K562 (cell line): ENCODE data around the gene SPTLC3. TPM values are rescaled to one million over a fixed set of nuclear protein-coding genes. Genes with fewer than 3 reads are reported as not detected.

Experiments
- ATAC-seq: fragments of 200-7000 bp; cut with Tn5 transposase; 3 replicates; pipeline ENCODE4 v1.9.1; 2020; ENCODE audit warnings: moderate library complexity
- BruUV-seq: library from RNA; stranded (reverse); fragments of 400-500 nt; replicated peaks from 2 replicates; lab custom pipeline; 2021; lab: Mats Ljungman, UMichigan
- CTCF ChIA-PET: fragments of 300-600 bp; formaldehyde crosslinking; extraction: SDS; loops from one replicate; lab custom pipeline; 2021; ENCODE audit warnings: low intra/inter-chr PET ratio; lab: Yijun Ruan, JAX
- POLR2A ChIA-PET: fragments of 300-600, 350-650 bp; sonication (Branson Sonifier 250); formaldehyde crosslinking; extraction: SDS; loops from one replicate; lab custom pipeline; 2021; ENCODE audit warnings: antibody characterized with exemption, inconsistent platforms; lab: Yijun Ruan, JAX
- DNase-seq, 4 experiments: peaks; one replicate each; pipeline versions ENCODE4 v3.0.0 to v3.0.0-alpha.2; 2011 to 2018; ENCODE audit warnings: low spot score in 3 of 4, mixed read lengths in 3 of 4; ENCODE audit errors: extremely low read depth in 1 of 4
- FAIRE-seq: peaks from 2 replicates; lab custom pipeline; 2011; peaks lifted over from hg19 to GRCh38; lab: Jason Lieb, UNC
- H2AFZ ChIP-seq: 2 replicates; pipeline ENCODE4 v1.6.0; 2011; ENCODE audit warnings: low read depth, low read length, control low read depth, inconsistent platforms
- H3K27ac ChIP-seq: fragments of 200-600 bp; 3 replicates; pipeline ENCODE4 v1.8.0; 2011; ENCODE audit warnings: low read depth, mild to moderate bottlenecking, control low read depth, inconsistent platforms, low read length, moderate library complexity, mixed read lengths; ENCODE audit errors: extremely low read depth
- H3K27me3 ChIP-seq, 2 experiments: fragments of 300-600 bp in 1 of 2; 2 replicates in 1 of 2; 3 replicates in 1 of 2; pipeline versions ENCODE4 v1.6.0 to v1.8.0; 2011; ENCODE audit warnings: inconsistent platforms in 2 of 2, low read length in 2 of 2, mild to moderate bottlenecking in 1 of 2, mixed read lengths in 1 of 2, moderate library complexity in 1 of 2; ENCODE audit not compliant: control insufficient read depth in 2 of 2, insufficient read depth in 2 of 2
- H3K36me3 ChIP-seq: fragments of 300-600 bp; 3 replicates; pipeline ENCODE4 v1.8.0; 2011; ENCODE audit warnings: mild to moderate bottlenecking, low read length, inconsistent platforms; ENCODE audit not compliant: control insufficient read depth, insufficient read depth
- H3K4me1 ChIP-seq, 2 experiments: fragments of 200-600 bp in 1 of 2; replicated peaks in 1 of 2; 2 replicates in 1 of 2; 3 replicates in 1 of 2; pipeline versions ENCODE4 v1.5.1 to v1.8.0; 2011; ENCODE audit warnings: inconsistent platforms in 2 of 2, low read length in 2 of 2, mild to moderate bottlenecking in 1 of 2, mixed read lengths in 1 of 2, moderate library complexity in 1 of 2; ENCODE audit not compliant: control insufficient read depth in 2 of 2, insufficient read depth in 2 of 2
- H3K4me2 ChIP-seq: 2 replicates; pipeline ENCODE4 v1.6.1; 2011; ENCODE audit warnings: low read length, control low read depth, inconsistent platforms, mixed read lengths; ENCODE audit not compliant: insufficient read depth
- H3K4me3 ChIP-seq: fragments of 200-600 bp; sonication (generic), shearing (Covaris generic); 2 replicates; pipeline ENCODE4 v1.5.1; 2016; ENCODE audit warnings: control low read depth, inconsistent platforms
- H3K79me2 ChIP-seq: fragments of 200-600 bp; 3 replicates; pipeline ENCODE4 v1.8.0; 2011; ENCODE audit warnings: low read length, inconsistent platforms; ENCODE audit not compliant: control insufficient read depth, insufficient read depth
- H3K9ac ChIP-seq, 2 experiments: 2 replicates each; pipeline versions ENCODE4 v1.6.0 to v1.6.1; 2011; ENCODE audit warnings: low read depth in 2 of 2, low read length in 2 of 2, control low read depth in 1 of 2, inconsistent platforms in 1 of 2, mild to moderate bottlenecking in 1 of 2, mixed read lengths in 1 of 2; ENCODE audit not compliant: insufficient read depth in 1 of 2
- H3K9me1 ChIP-seq: one replicate; pipeline ENCODE4 v1.6.0; 2011; ENCODE audit warnings: inconsistent platforms, mild to moderate bottlenecking, low read length, moderate library complexity; ENCODE audit not compliant: control insufficient read depth, insufficient read depth
- H3K9me3 ChIP-seq: replicated peaks from 2 replicates; pipeline ENCODE4 v1.5.1; 2011; ENCODE audit warnings: low read depth, low read length, inconsistent platforms; ENCODE audit not compliant: control insufficient read depth, insufficient read depth
- H4K20me1 ChIP-seq: replicated peaks from 2 replicates; pipeline ENCODE4 v1.6.1; 2011; ENCODE audit warnings: low read length, inconsistent platforms, mixed read lengths; ENCODE audit not compliant: control insufficient read depth, insufficient read depth
- AFF4 ChIP-seq: sonication (generic); formaldehyde crosslinking; IDR thresholded peaks from 2 replicates; pipeline ENCODE4 v1.8.0; 2023; ENCODE audit warnings: mild to moderate bottlenecking, missing genetic modification reagents
- DNMT1 ChIP-seq: fragments of 450-650 bp; IDR thresholded peaks from 2 replicates; pipeline ENCODE4 v1.6.1; 2016; ENCODE audit warnings: antibody characterized with exemption, mild to moderate bottlenecking
- ELF2 ChIP-seq: fragments of 250-450 bp; sonication (Bioruptor Pico); IDR thresholded peaks from 2 replicates; pipeline ENCODE4 v1.5.0; 2021; ENCODE audit warnings: mild to moderate bottlenecking
- HMG20A ChIP-seq: fragments of 450-650 bp; formaldehyde crosslinking; conservative IDR thresholded peaks from 2 replicates; pipeline ENCODE4 v1.4.0; 2020; ENCODE audit warnings: mild to moderate bottlenecking, mixed read lengths
- KLF1 ChIP-seq: fragments of 450-650 bp; IDR thresholded peaks from 2 replicates; pipeline ENCODE4 v1.6.1; 2016; ENCODE audit warnings: missing genetic modification characterization, missing compliant biosample characterization
- POLR2G ChIP-seq: fragments of 200-400 bp; formaldehyde crosslinking; IDR thresholded peaks from 2 replicates; pipeline ENCODE4 v1.6.1; 2017; ENCODE audit warnings: low read depth, mild to moderate bottlenecking, antibody characterized with exemption, low read length, moderate library complexity
- RBM34 ChIP-seq: fragments of 200-400 bp; formaldehyde crosslinking; IDR thresholded peaks from 2 replicates; pipeline ENCODE4 v1.6.1; 2018; ENCODE audit warnings: low read length, borderline replicate concordance; ENCODE audit not compliant: insufficient read depth
- RREB1 ChIP-seq: fragments of 250-450 bp; sonication (Bioruptor Pico); IDR thresholded peaks from 2 replicates; pipeline ENCODE4 v1.4.0; 2020
- SNRNP70 ChIP-seq: fragments of 200-400 bp; formaldehyde crosslinking; optimal IDR thresholded peaks from 2 replicates; pipeline ENCODE3; 2017; ENCODE audit warnings: low read depth, low read length
- SRF ChIP-seq, 2 experiments: fragments of 250-450, 450-650 bp in 1 of 2; sonication (Bioruptor Pico) in 1 of 2; sonication (generic) in 1 of 2; formaldehyde crosslinking; IDR thresholded peaks; 2 replicates each; pipeline versions ENCODE4 v1.5.0 to v1.5.1; 2020 to 2022; ENCODE audit warnings: mild to moderate bottlenecking in 1 of 2, missing genetic modification reagents in 1 of 2
- ZBTB12 ChIP-seq: fragments of 250-450 bp; sonication (Bioruptor Pico); IDR thresholded peaks from 2 replicates; pipeline ENCODE4 v1.4.0; 2020
- ZFPM2 ChIP-seq: fragments of 250-450 bp; sonication (Bioruptor Pico); IDR thresholded peaks from 2 replicates; pipeline ENCODE4 v1.5.1; 2022; ENCODE audit warnings: mild to moderate bottlenecking
- ZNF263 ChIP-seq: sonication (generic); formaldehyde crosslinking; IDR thresholded peaks from 2 replicates; pipeline ENCODE4 v1.8.0; 2022; ENCODE audit warnings: mild to moderate bottlenecking, missing genetic modification reagents, borderline replicate concordance
- WGBS: fragments of 100-300 bp; shearing (Covaris generic); methylation state at CpG from one replicate; pipeline ENCODE4 v1.1.6; 2016; ENCODE audit warnings: low coverage, mixed read lengths; ENCODE audit not compliant: insufficient coverage; ENCODE audit errors: missing lambda C conversion rate; 5-methylcytosine and 5-hydroxymethylcytosine counted together
- in situ Hi-C: fragments of 300-500 bp; cut with MboI; formaldehyde crosslinking; loops from 4 replicates; pipeline ENCODE4 v1.15.0; 2018; ENCODE audit warnings: inconsistent platforms, mixed read lengths
- intact Hi-C: fragments of 100-400 bp; cut with micrococcal nuclease; formaldehyde crosslinking; loops from 2 replicates; pipeline ENCODE4 v1.14.2; 2022
- polyA plus RNA-seq, 8 experiments: library from polyadenylated mRNA; depleted of rRNA in 4 of 8; stranded (reverse) in 5 of 8; unstranded in 3 of 8; fragments of >200 nt; fragmentation: Nextera tagmentation in 2 of 8; fragmentation: Illumina TruSeq in 1 of 8; extraction: Ambion mirVana in 2 of 8; extraction: Trizol in 1 of 8; gene quantifications; 2 replicates each; pipeline versions ENCODE4 v1.2.1 to v1.2.3, GENCODE V29; 2011 to 2014; ENCODE audit warnings: inconsistent platforms in 1 of 8, missing spikeins in 1 of 8
- total RNA-seq, 7 experiments: library from RNA; depleted of rRNA in 6 of 7; stranded (reverse); fragments of >200 nt in 6 of 7; fragmentation: Illumina TruSeq in 2 of 7; extraction: Trizol in 2 of 7; gene quantifications; 2 replicates each; pipeline versions ENCODE4 v1.2.1 to v1.2.3, GENCODE V29; 2011 to 2021; ENCODE audit warnings: low replicate concordance in 1 of 7

Gene SPTLC3
- total and polyA plus RNA-seq, 9 of the 15 experiments (the other 6 are each of a cell fraction or from before 2014, with no cell fraction given) = not detected

- no peaks in the 10 kb centered on the region for H3K9me3 ChIP-seq
- no peaks in the 10 kb centered on the region for H3K36me3 ChIP-seq
- CTCF ChIA-PET = interaction anchor here (0.6 kb wide), 1 partner anchor 25 kb away, joined by 3 read pairs; no protein-coding TSS in a partner anchor
- no peak overlapping the region for H2AFZ ChIP-seq
- no TSS peak for BruUV-seq
- no peaks in the 10 kb centered on the region for H3K4me1 ChIP-seq
- H3K79me2 ChIP-seq = no peaks in the 10 kb centered on the region
- no peaks in the 10 kb centered on the region for H3K27me3 ChIP-seq
- in situ Hi-C loops (no loop called here), intact Hi-C loops (no loop called here)
- ATAC-seq = no peak
- H3K9ac ChIP-seq = no peak overlapping the region
- FAIRE-seq = no peak
- H4K20me1 ChIP-seq = no peaks in the 10 kb centered on the region
- no peak overlapping the region for H3K27ac ChIP-seq
- no peak overlapping the region for H3K4me2 ChIP-seq
- no peak overlapping the region for H3K4me3 ChIP-seq
- POLR2A ChIA-PET = no interaction called here
- DNase-seq = no peak
- no peaks in the 10 kb centered on the region for H3K9me1 ChIP-seq
- WGBS = 0% methylated on average over 2 of the region's 2 CpGs
- no peak for TF ChIP-seq ZNF263 (CRISPR knock-in tag)
- no peak for TF ChIP-seq ZBTB12 (CRISPR knock-in tag)
- no peak for TF ChIP-seq SRF (CRISPR knock-in tag; IDR thresholded peaks at IDR 0.05)
- TF ChIP-seq AFF4 (CRISPR knock-in tag) = no peak
- TF ChIP-seq RBM34 = no peak
- no peak for TF ChIP-seq ZFPM2 (CRISPR knock-in tag)
- no peak for TF ChIP-seq POLR2G
- no peak for TF ChIP-seq RREB1 (CRISPR knock-in tag)
- no peak for TF ChIP-seq HMG20A
- no peak for TF ChIP-seq ELF2 (CRISPR knock-in tag)
- TF ChIP-seq SNRNP70 = no peak
- TF ChIP-seq KLF1 (tag) = no peak
- TF ChIP-seq DNMT1 = no peak
These were observed 179.1 kb downstream of the SPTLC3 start for GRCh38 chr20:13187899-13188298.
